Mesodermal cell (in vitro differentiated cells): ENCODE measurements around the gene CDC14B.
"Not testable (repeated sequence)": the region's sequence is repeated elsewhere in the genome, so short reads cannot be mapped to it uniquely, and the experiment has no call there.

ENCODE experiments used
- H3K27ac ChIP-seq: 2 replicates; pipeline ENCODE4 v1.7.0; 2013; ENCODE audit warnings: mild to moderate bottlenecking, low read depth, low read length, moderate library complexity; ENCODE audit not compliant: severe bottlenecking
- H3K36me3 ChIP-seq: 2 replicates; pipeline ENCODE4 v1.7.1; 2013; ENCODE audit warnings: mild to moderate bottlenecking, low read length, moderate library complexity; ENCODE audit not compliant: control insufficient read depth, insufficient read depth
- H3K4me1 ChIP-seq: one replicate; pipeline ENCODE4 v1.7.1; 2013; ENCODE audit warnings: mild to moderate bottlenecking, low read length; ENCODE audit not compliant: insufficient read depth, control insufficient read depth, poor library complexity, severe bottlenecking
- H3K4me3 ChIP-seq: 2 replicates; pipeline ENCODE4 v1.7.0; 2013; ENCODE audit warnings: low read length, control low read depth, mild to moderate bottlenecking; ENCODE audit not compliant: insufficient read depth, poor library complexity, severe bottlenecking; ENCODE audit errors: extremely low read depth
- H3K9me3 ChIP-seq: 2 replicates; pipeline ENCODE4 v1.7.1; 2013; ENCODE audit warnings: mild to moderate bottlenecking, low read length, moderate library complexity; ENCODE audit not compliant: control insufficient read depth
- WGBS, 2 experiments: methylation state at CpG; one replicate each; pipeline ENCODE4 v1.1.5; 2013; ENCODE audit warnings: missing lambda C conversion rate in 2 of 2; ENCODE audit not compliant: insufficient coverage in 2 of 2; 5-methylcytosine and 5-hydroxymethylcytosine counted together

Gene CDC14B

GRCh38 chr9:96513622-96514021 is 106.0 kb downstream of the CDC14B start:
- Histone ChIP-seq H3K4me1 (no peaks in the 10 kb centered on the region), H3K36me3 (peaks cover 19% of the 10 kb centered on the region), H3K9me3 (no peaks in the 10 kb centered on the region), H3K4me3 (no peak overlapping the region), H3K27ac (no peak overlapping the region)
- 84 to 92% methylated on average over 3 to 5 of the region's 5 CpGs for WGBS, 2 experiments

- H3K36me3 ChIP-seq = peaks cover 25% of the 10 kb centered on the region
- H3K9me3 ChIP-seq = no peaks in the 10 kb centered on the region
- no peak overlapping the region for H3K27ac ChIP-seq
- 83 to 100% methylated on average over 1 of the region's 3 CpGs for WGBS, 2 experiments
- no peaks in the 10 kb centered on the region for H3K4me1 ChIP-seq
- no peak overlapping the region for H3K4me3 ChIP-seq
These were observed 107.4 kb downstream of the CDC14B start for GRCh38 chr9:96512240-96512639.

GRCh38 chr9:96510258-96510657 is 109.4 kb downstream of the CDC14B start:
- peaks cover 32% of the 10 kb centered on the region for H3K36me3 ChIP-seq
- WGBS, 2 experiments = 63 to 89% methylated on average over 2 of the region's 4 CpGs
- H3K4me1 ChIP-seq = no peaks in the 10 kb centered on the region

GRCh38 chr9:96509848-96510247 is 109.8 kb downstream of the CDC14B start:
- Histone ChIP-seq H3K4me1 (no peaks in the 10 kb centered on the region), H3K27ac (no peak overlapping the region), H3K36me3 (peaks cover 32% of the 10 kb centered on the region), H3K9me3 (no peaks in the 10 kb centered on the region), H3K4me3 (no peak overlapping the region)
- WGBS, 2 experiments = 56% methylated on average over 2 of the region's 2 CpGs; no CpG with 5 or more reads in 1 of the 2 experiments

More at GRCh38 chr9:96510258-96510657, 109.4 kb downstream of the CDC14B start:
- no peaks in the 10 kb centered on the region for H3K9me3 ChIP-seq
- H3K27ac ChIP-seq = no peak overlapping the region
- H3K4me3 ChIP-seq = no peak overlapping the region

GRCh38 chr9:96509026-96509425 is 110.6 kb downstream of the CDC14B start:
- H3K4me1 ChIP-seq = no peaks in the 10 kb centered on the region
- H3K36me3 ChIP-seq = peaks cover 34% of the 10 kb centered on the region
- H3K4me3 ChIP-seq = no peak overlapping the region
- H3K9me3 ChIP-seq = no peaks in the 10 kb centered on the region
- no peak overlapping the region for H3K27ac ChIP-seq
- 91 to 92% methylated on average over 3 to 4 of the region's 5 CpGs for WGBS, 2 experiments

GRCh38 chr9:96508227-96508940 is 111.3 kb downstream of the CDC14B start:
- no peaks in the 10 kb centered on the region for H3K4me1 ChIP-seq
- H3K4me3 ChIP-seq = no peak overlapping the region
- no peaks in the 10 kb centered on the region for H3K9me3 ChIP-seq
- peaks cover 36% of the 10 kb centered on the region for H3K36me3 ChIP-seq
- no peak overlapping the region for H3K27ac ChIP-seq
- 93 to 94% methylated on average over 12 of the region's 14 CpGs for WGBS, 2 experiments

- H3K36me3 ChIP-seq = peaks cover 26% of the 10 kb centered on the region
- H3K4me3 ChIP-seq = no peak overlapping the region
- no peak overlapping the region for H3K27ac ChIP-seq
- peaks cover 7% of the 10 kb centered on the region for H3K4me1 ChIP-seq
- WGBS, 2 experiments = 96 to 97% methylated on average over 11 of the region's 13 CpGs
- H3K9me3 ChIP-seq = no peaks in the 10 kb centered on the region
These were observed 114.2 kb downstream of the CDC14B start for GRCh38 chr9:96505316-96505991.

GRCh38 chr9:96503918-96504317 is 115.7 kb downstream of the CDC14B start:
- WGBS, 2 experiments = 95 to 97% methylated on average over 9 to 10 of the region's 11 CpGs
- H3K9me3 ChIP-seq = no peaks in the 10 kb centered on the region
- no peak overlapping the region for H3K4me3 ChIP-seq
- peaks cover 7% of the 10 kb centered on the region for H3K4me1 ChIP-seq
- H3K27ac ChIP-seq = no peak overlapping the region
- H3K36me3 ChIP-seq = peaks cover 24% of the 10 kb centered on the region

- not testable (repeated sequence) for H3K4me1 ChIP-seq
- peaks cover 18% of the 10 kb centered on the region for H3K36me3 ChIP-seq
These were observed 116.3 kb downstream of the CDC14B start for GRCh38 chr9:96503374-96503748.

GRCh38 chr9:96502539-96503373 is 116.9 kb downstream of the CDC14B start:
- no peak overlapping the region for H3K4me3 ChIP-seq
- 91 to 95% methylated on average over 4 of the region's 6 CpGs for WGBS, 2 experiments
- peaks cover 7% of the 10 kb centered on the region for H3K4me1 ChIP-seq

More at GRCh38 chr9:96503374-96503748, 116.3 kb downstream of the CDC14B start:
- H3K4me3 ChIP-seq, H3K9me3 ChIP-seq, H3K27ac ChIP-seq: not testable (repeated sequence)

More at GRCh38 chr9:96502539-96503373, 116.9 kb downstream of the CDC14B start:
- peaks cover 15% of the 10 kb centered on the region for H3K36me3 ChIP-seq
- H3K27ac ChIP-seq = no peak overlapping the region
- H3K9me3 ChIP-seq = no peaks in the 10 kb centered on the region
